Prostate gland (tissue), 2 donors: ENCODE results near the gene SPTSSB.

Experiments used
- POLR2A ChIP-seq: fragments of 450-650 bp; IDR thresholded peaks from one replicate; pipeline ENCODE4 v1.6.1; 2016; ENCODE audit warnings: antibody characterized with exemption, mild to moderate bottlenecking
- TF ChIP-seq, protein P1 (sequence below), 4 experiments: fragments of 200-600 bp in 2 of 4; fragments of 450-650 bp in 2 of 4; sonication (generic) in 2 of 4; IDR thresholded peaks; 1 replicate in 3 of 4; 2 replicates in 1 of 4; pipeline ENCODE4 v1.5.1; 2016 to 2019; ENCODE audit warnings: antibody characterized with exemption in 4 of 4, mild to moderate bottlenecking in 2 of 4, moderate library complexity in 2 of 4

DNA sequence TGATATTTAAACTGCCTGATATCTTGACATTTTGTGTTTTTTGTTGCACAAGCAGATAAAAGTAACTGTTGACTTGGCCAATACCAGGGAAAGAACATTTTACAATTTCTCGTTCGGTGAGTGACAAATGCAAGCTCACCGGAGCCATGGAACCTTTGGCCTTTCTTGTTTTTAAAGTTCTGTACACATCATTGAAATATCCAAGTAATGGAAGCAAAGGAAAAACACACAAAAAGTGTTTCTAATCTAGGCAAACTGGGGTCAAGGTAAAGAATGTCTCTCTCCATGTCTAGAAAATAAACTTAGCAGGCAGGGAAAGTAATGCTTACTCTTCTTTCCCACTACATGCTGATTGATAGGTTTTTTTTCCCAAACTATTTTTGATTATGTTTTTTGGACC lies 27.8 kb downstream of the SPTSSB start:
- no peak for TF ChIP-seq POLR2A
- TF ChIP-seq, protein P1, sequence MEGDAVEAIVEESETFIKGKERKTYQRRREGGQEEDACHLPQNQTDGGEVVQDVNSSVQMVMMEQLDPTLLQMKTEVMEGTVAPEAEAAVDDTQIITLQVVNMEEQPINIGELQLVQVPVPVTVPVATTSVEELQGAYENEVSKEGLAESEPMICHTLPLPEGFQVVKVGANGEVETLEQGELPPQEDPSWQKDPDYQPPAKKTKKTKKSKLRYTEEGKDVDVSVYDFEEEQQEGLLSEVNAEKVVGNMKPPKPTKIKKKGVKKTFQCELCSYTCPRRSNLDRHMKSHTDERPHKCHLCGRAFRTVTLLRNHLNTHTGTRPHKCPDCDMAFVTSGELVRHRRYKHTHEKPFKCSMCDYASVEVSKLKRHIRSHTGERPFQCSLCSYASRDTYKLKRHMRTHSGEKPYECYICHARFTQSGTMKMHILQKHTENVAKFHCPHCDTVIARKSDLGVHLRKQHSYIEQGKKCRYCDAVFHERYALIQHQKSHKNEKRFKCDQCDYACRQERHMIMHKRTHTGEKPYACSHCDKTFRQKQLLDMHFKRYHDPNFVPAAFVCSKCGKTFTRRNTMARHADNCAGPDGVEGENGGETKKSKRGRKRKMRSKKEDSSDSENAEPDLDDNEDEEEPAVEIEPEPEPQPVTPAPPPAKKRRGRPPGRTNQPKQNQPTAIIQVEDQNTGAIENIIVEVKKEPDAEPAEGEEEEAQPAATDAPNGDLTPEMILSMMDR (IDR thresholded peaks at IDR 0.05): no peak
